NCI-H524 treated with DMSO at 0.1 percent for 48 hours (cell line): ENCODE results near the gene SND1.

Experiments used
- DNase-seq: peaks from one replicate; lab custom pipeline; 2025; lab: John Stamatoyannopoulos, UW

SND1 gene

GRCh38 chr7:127689194-127689772, 37.3 kb downstream of the SND1 start:
- DNase-seq: no peak

- no peak for DNase-seq
Measured at GRCh38 chr7:127690337-127690736, 38.3 kb downstream of the SND1 start.

GRCh38 chr7:127690806-127691205, 38.8 kb downstream of the SND1 start:
- peak; percentile 91 for DNase-seq

- DNase-seq: no peak
Measured at GRCh38 chr7:127692200-127692599, 40.2 kb downstream of the SND1 start.

- no peak for DNase-seq
Measured at GRCh38 chr7:127699853-127700252, 47.9 kb downstream of the SND1 start.

GRCh38 chr7:127702052-127702652, 50.2 kb downstream of the SND1 start:
- no peak for DNase-seq

GRCh38 chr7:127702938-127703337, 50.9 kb downstream of the SND1 start:
- DNase-seq: no peak

GRCh38 chr7:127704211-127704610, 52.2 kb downstream of the SND1 start:
- DNase-seq: peak; percentile 55

- no peak for DNase-seq
Measured at GRCh38 chr7:127705461-127705959, 53.5 kb downstream of the SND1 start.

GRCh38 chr7:127706766-127707165, 54.8 kb downstream of the SND1 start:
- DNase-seq: no peak

- no peak for DNase-seq
Measured at GRCh38 chr7:127708201-127708600, 56.2 kb downstream of the SND1 start.

- DNase-seq: peak; percentile 27
Measured at GRCh38 chr7:127708788-127709187, 56.8 kb downstream of the SND1 start.

- DNase-seq: no peak
Measured at GRCh38 chr7:127710635-127711034, 58.6 kb downstream of the SND1 start.

- DNase-seq: no peak
Measured at GRCh38 chr7:127711872-127712271, 59.9 kb downstream of the SND1 start.

GRCh38 chr7:127713006-127713405, 61.0 kb downstream of the SND1 start:
- no peak for DNase-seq

GRCh38 chr7:127713758-127714157, 61.8 kb downstream of the SND1 start:
- peak; percentile 69 for DNase-seq

- no peak for DNase-seq
Measured at GRCh38 chr7:127715272-127715671, 63.3 kb downstream of the SND1 start.

GRCh38 chr7:127715901-127716300, 63.9 kb downstream of the SND1 start:
- no peak for DNase-seq

GRCh38 chr7:127717502-127718339, 65.7 kb downstream of the SND1 start:
- DNase-seq: no peak

GRCh38 chr7:127718340-127718679, 66.3 kb downstream of the SND1 start:
- no peak for DNase-seq

GRCh38 chr7:127726476-127726875, 74.5 kb downstream of the SND1 start:
- no peak for DNase-seq

- DNase-seq: no peak
Measured at GRCh38 chr7:127730658-127731276, 78.8 kb downstream of the SND1 start.
